HepG2 (cell line): ENCODE results near the gene KRT2.

Source experiments
- CAMTA2 ChIP-seq: sonication (generic); formaldehyde crosslinking; IDR thresholded peaks from 2 replicates; pipeline ENCODE4 v1.4.0; 2020; ENCODE audit warnings: mild to moderate bottlenecking, missing genetic modification reagents, borderline replicate concordance
- CCAR2 ChIP-seq: fragments of 200-400 bp; formaldehyde crosslinking; optimal IDR thresholded peaks from 2 replicates; pipeline ENCODE3; 2018; ENCODE audit warnings: low read depth, mild to moderate bottlenecking, low read length, moderate library complexity
- MEF2D ChIP-seq: sonication (generic); formaldehyde crosslinking; IDR thresholded peaks from 2 replicates; pipeline ENCODE4 v1.5.1; 2020; ENCODE audit warnings: mild to moderate bottlenecking, missing genetic modification reagents
- MXI1 ChIP-seq: IDR thresholded peaks from 3 replicates; pipeline ENCODE4 v1.6.1; 2012; ENCODE audit warnings: low read depth, low read length, inconsistent platforms, borderline replicate concordance
- NCOA1 ChIP-seq: sonication (generic); formaldehyde crosslinking; IDR thresholded peaks from 2 replicates; pipeline ENCODE4 v1.9.0; 2021; ENCODE audit warnings: missing genetic modification reagents
- NFIC ChIP-seq: IDR thresholded peaks from 2 replicates; pipeline ENCODE4 v1.6.1; 2012; ENCODE audit warnings: mild to moderate bottlenecking, low read length, inconsistent platforms
- POLR2AphosphoS5 ChIP-seq: IDR thresholded peaks from 2 replicates; pipeline ENCODE4 v1.6.1; 2012; ENCODE audit warnings: low read depth, low read length
- RFX5 ChIP-seq: IDR thresholded peaks from 2 replicates; pipeline ENCODE4 v1.6.1; 2011; ENCODE audit warnings: low read depth, low read length, improper control_type of control experiment
- ZBTB1 ChIP-seq: sonication (generic); formaldehyde crosslinking; IDR thresholded peaks from 2 replicates; pipeline ENCODE4 v1.4.0; 2020; ENCODE audit warnings: missing genetic modification reagents, borderline replicate concordance
- ZBTB7A ChIP-seq: sonication (generic); formaldehyde crosslinking; IDR thresholded peaks from 2 replicates; pipeline ENCODE4 v1.8.0; 2022; ENCODE audit warnings: mild to moderate bottlenecking, missing genetic modification reagents
- ZNF546 ChIP-seq: sonication (generic); formaldehyde crosslinking; conservative IDR thresholded peaks from 2 replicates; pipeline ENCODE4 v1.8.1; 2023; ENCODE audit warnings: mild to moderate bottlenecking, missing genetic modification reagents
- TF ChIP-seq, protein P1 (sequence below): sonication (generic); formaldehyde crosslinking; IDR thresholded peaks from 2 replicates; pipeline ENCODE4 v1.4.0; 2020; ENCODE audit warnings: mild to moderate bottlenecking, missing genetic modification reagents
- TF ChIP-seq, protein P2 (sequence below): sonication (generic); formaldehyde crosslinking; IDR thresholded peaks from 2 replicates; pipeline ENCODE4 v1.4.0; 2020; ENCODE audit warnings: low read depth, mild to moderate bottlenecking, missing genetic modification reagents

DNA sequence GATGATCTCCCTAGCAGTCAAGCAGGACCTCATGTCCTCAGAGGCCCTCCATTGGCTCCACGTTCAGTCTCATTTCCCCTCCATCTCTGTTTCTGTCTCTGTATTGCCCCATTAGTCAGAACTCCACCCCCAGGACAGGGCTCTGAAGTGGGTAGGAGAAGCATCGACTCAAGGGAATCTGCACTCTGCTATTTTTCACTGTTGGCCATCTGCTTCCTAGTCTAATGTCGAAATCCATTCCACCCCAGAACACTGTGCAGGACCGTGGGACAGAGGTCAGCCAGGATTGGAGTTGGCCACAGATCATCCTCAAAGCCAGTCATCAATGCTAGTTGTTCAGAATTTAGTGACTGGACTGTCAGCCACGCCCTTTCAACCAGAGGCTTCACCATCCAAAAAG is 41.2 kb upstream of the KRT2 start:
- TF ChIP-seq ZBTB7A (CRISPR knock-in tag) (no peak), MXI1 (no peak), MEF2D (no peak), CAMTA2 (CRISPR knock-in tag) (no peak), POLR2AphosphoS5 (no peak), NFIC (no peak), ZBTB1 (CRISPR knock-in tag) (no peak), CCAR2 (no peak), NCOA1 (CRISPR knock-in tag) (no peak), ZNF546 (CRISPR knock-in tag) (no peak), RFX5 (no peak)
- TF ChIP-seq, protein P1, sequence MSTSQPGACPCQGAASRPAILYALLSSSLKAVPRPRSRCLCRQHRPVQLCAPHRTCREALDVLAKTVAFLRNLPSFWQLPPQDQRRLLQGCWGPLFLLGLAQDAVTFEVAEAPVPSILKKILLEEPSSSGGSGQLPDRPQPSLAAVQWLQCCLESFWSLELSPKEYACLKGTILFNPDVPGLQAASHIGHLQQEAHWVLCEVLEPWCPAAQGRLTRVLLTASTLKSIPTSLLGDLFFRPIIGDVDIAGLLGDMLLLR (CRISPR knock-in tag): no peak
- TF ChIP-seq, protein P2, sequence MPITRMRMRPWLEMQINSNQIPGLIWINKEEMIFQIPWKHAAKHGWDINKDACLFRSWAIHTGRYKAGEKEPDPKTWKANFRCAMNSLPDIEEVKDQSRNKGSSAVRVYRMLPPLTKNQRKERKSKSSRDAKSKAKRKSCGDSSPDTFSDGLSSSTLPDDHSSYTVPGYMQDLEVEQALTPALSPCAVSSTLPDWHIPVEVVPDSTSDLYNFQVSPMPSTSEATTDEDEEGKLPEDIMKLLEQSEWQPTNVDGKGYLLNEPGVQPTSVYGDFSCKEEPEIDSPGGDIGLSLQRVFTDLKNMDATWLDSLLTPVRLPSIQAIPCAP (CRISPR knock-in tag): no peak
